ENCODE data around the gene MMS19. TPM values are rescaled to one million over a fixed set of nuclear protein-coding genes. Genes with fewer than 3 reads are reported as not detected.

The MMS19 gene
- total RNA-seq, 1 experiment from 2014 or later = 83.3 TPM

- Histone ChIP-seq H3K9me3 (ENCODE audit: control insufficient read depth, insufficient read depth, low read depth, low read length) (no peaks in the 10 kb centered on the region), H3K27me3 (ENCODE audit: control insufficient read depth, insufficient read depth, low read length) (no peaks in the 10 kb centered on the region), H3K36me3 (ENCODE audit: control insufficient read depth, insufficient read depth, low read length) (peaks cover 5% of the 10 kb centered on the region; the same call in 1 of the 2 replicates), H3K4me1 (ENCODE audit: control insufficient read depth, insufficient read depth, low read length) (peaks cover 7% of the 10 kb centered on the region), H3K4me3 (ENCODE audit: low read depth in 2 of 2, low read length in 2 of 2) (no peak overlapping the region), H3K27ac (ENCODE audit: low read length) (no peak overlapping the region)
- no peak for TF ChIP-seq TCF7L2 (IDR thresholded peaks at IDR 0.05; ENCODE audit: low read depth, low read length)
- no peak for TF ChIP-seq POLR2AphosphoS5 (IDR thresholded peaks at IDR 0.05; ENCODE audit: low read depth, low read length)
- TF ChIP-seq CTCF (IDR thresholded peaks at IDR 0.05) = no peak
- TF ChIP-seq REST (IDR thresholded peaks at IDR 0.05; ENCODE audit: insufficient read depth in 1 of 2, low read depth in 2 of 2, low read length in 1 of 2) = no peak
- TF ChIP-seq SIN3A (IDR thresholded peaks at IDR 0.05; ENCODE audit: borderline replicate concordance, insufficient read depth, low read depth, low read length) = no peak
- DNase-seq (ENCODE audit: low read depth, low spot score) (no peak), ATAC-seq (no peak)
- intact Hi-C loops (cut with micrococcal nuclease; ENCODE audit: unreplicated experiment) (no loop called here), in situ Hi-C loops (cut with HindIII; ENCODE audit: low pct_unique_long_range_greater_than_20kb, low sequenced_read_pairs) (no loop called here)
- POLR2A ChIA-PET = no interaction called here
- BruUV-seq (replicated peaks) = no TSS peak
- CTCF ChIA-PET = interaction anchor here (0.5 kb wide), 1 partner anchor 221 kb away, joined by 3 read pairs; no protein-coding TSS in a partner anchor
Measured at GRCh38 chr10:97452352-97452751, 45.9 kb downstream of the MMS19 start.

GRCh38 chr10:97451605-97452004 is 46.6 kb downstream of the MMS19 start:
- intact Hi-C loops (cut with micrococcal nuclease; ENCODE audit: unreplicated experiment) (no loop called here), in situ Hi-C loops (cut with HindIII; ENCODE audit: low pct_unique_long_range_greater_than_20kb, low sequenced_read_pairs) (no loop called here)
- no peak for DNase-seq (ENCODE audit: low read depth, low spot score)
- no peaks in the 10 kb centered on the region for H3K27me3 ChIP-seq (ENCODE audit: control insufficient read depth, insufficient read depth, low read length)
- H3K27ac ChIP-seq (ENCODE audit: low read length) = no peak overlapping the region
- H3K4me1 ChIP-seq (ENCODE audit: control insufficient read depth, insufficient read depth, low read length) = peaks cover 13% of the 10 kb centered on the region
- no peak for TF ChIP-seq REST (IDR thresholded peaks at IDR 0.05; ENCODE audit: insufficient read depth in 1 of 2, low read depth in 2 of 2, low read length in 1 of 2)
- TF ChIP-seq POLR2AphosphoS5 (IDR thresholded peaks at IDR 0.05; ENCODE audit: low read depth, low read length) = no peak
- no peak for TF ChIP-seq TCF7L2 (IDR thresholded peaks at IDR 0.05; ENCODE audit: low read depth, low read length)
- no peak for TF ChIP-seq CTCF (IDR thresholded peaks at IDR 0.05)
- no peak for TF ChIP-seq SIN3A (IDR thresholded peaks at IDR 0.05; ENCODE audit: borderline replicate concordance, insufficient read depth, low read depth, low read length)
- peaks cover 5% of the 10 kb centered on the region; the same call in 1 of the 2 replicates for H3K36me3 ChIP-seq (ENCODE audit: control insufficient read depth, insufficient read depth, low read length)
- ATAC-seq = no peak
- H3K9me3 ChIP-seq (ENCODE audit: control insufficient read depth, insufficient read depth, low read depth, low read length) = no peaks in the 10 kb centered on the region
- H3K4me3 ChIP-seq (ENCODE audit: low read depth in 2 of 2, low read length in 2 of 2) = no peak overlapping the region
- BruUV-seq (replicated peaks) = no TSS peak
- POLR2A ChIA-PET = no interaction called here
- CTCF ChIA-PET = no interaction called here

Measured in Panc1 (cell line).